Posterior cingulate gyrus (tissue), 11 donors: ENCODE data around the gene ADGRL3.
"Not testable (repeated sequence)": the region's sequence is repeated elsewhere in the genome, so short reads cannot be mapped to it uniquely, and the experiment has no call there.

Experiments
- DNase-seq, 10 donors: peaks; one replicate each; pipeline versions ENCODE4 v3.0.0 to v3.0.0-alpha.2; 2020 to 2021; ENCODE audit warnings: mixed read lengths in 3 of 10
- intact Hi-C: fragments of 100-400 bp; cut with DNase I; formaldehyde crosslinking; loops from one replicate; pipeline ENCODE4 v1.15.1; 2023

Gene ADGRL3

GRCh38 chr4:61919561-61919960, 719.4 kb downstream of the ADGRL3 start:
- intact Hi-C loops, result no loop called here

GRCh38 chr4:61921920-61922319, 721.8 kb downstream of the ADGRL3 start:
- intact Hi-C loops, result no loop called here

More at GRCh38 chr4:61919561-61919960, 719.4 kb downstream of the ADGRL3 start:
- DNase-seq, result no peak

GRCh38 chr4:61922766-61923165, 722.6 kb downstream of the ADGRL3 start:
- DNase-seq, result no peak
- intact Hi-C loops, result no loop called here

More at GRCh38 chr4:61921920-61922319, 721.8 kb downstream of the ADGRL3 start:
- DNase-seq, result no peak

GRCh38 chr4:61923179-61923578, 723.1 kb downstream of the ADGRL3 start:
- intact Hi-C loops, result no loop called here

GRCh38 chr4:61924131-61924530, 724.0 kb downstream of the ADGRL3 start:
- DNase-seq, result no peak
- intact Hi-C loops, result no loop called here

More at GRCh38 chr4:61923179-61923578, 723.1 kb downstream of the ADGRL3 start:
- DNase-seq, result no peak

- intact Hi-C loops, result no loop called here
- no peak for DNase-seq
Measured at GRCh38 chr4:61933527-61933926, 733.4 kb downstream of the ADGRL3 start.

- no peak for DNase-seq
- intact Hi-C loops, result no loop called here
Measured at GRCh38 chr4:61934198-61934597, 734.1 kb downstream of the ADGRL3 start.

- intact Hi-C loops, result no loop called here
- peak in 1 of 10 donors; percentile 68 for DNase-seq
Measured at GRCh38 chr4:61938250-61938846, 738.2 kb downstream of the ADGRL3 start.

GRCh38 chr4:61950625-61951024, 750.5 kb downstream of the ADGRL3 start:
- intact Hi-C loops, result no loop called here
- no peak for DNase-seq

- DNase-seq, result no peak
- intact Hi-C loops, result no loop called here
Measured at GRCh38 chr4:61953386-61953785, 753.3 kb downstream of the ADGRL3 start.

- intact Hi-C loops, result no loop called here
- no peak for DNase-seq
Measured at GRCh38 chr4:61958591-61958990, 758.5 kb downstream of the ADGRL3 start.

- no peak for DNase-seq
- intact Hi-C loops, result no loop called here
Measured at GRCh38 chr4:61959087-61959486, 759.0 kb downstream of the ADGRL3 start.

GRCh38 chr4:61984260-61984909, 784.3 kb downstream of the ADGRL3 start:
- intact Hi-C loops, result no loop called here
- DNase-seq, result no peak

- intact Hi-C loops, result no loop called here
- DNase-seq, result no peak
Measured at GRCh38 chr4:61985426-61985825, 785.3 kb downstream of the ADGRL3 start.

- intact Hi-C loops, DNase-seq: not testable (repeated sequence)
Measured at GRCh38 chr4:61986929-61987328, 786.8 kb downstream of the ADGRL3 start.

- intact Hi-C loops, result no loop called here
- DNase-seq, result no peak
Measured at GRCh38 chr4:61992351-61992750, 792.2 kb downstream of the ADGRL3 start.

- DNase-seq, result no peak
- intact Hi-C loops, result no loop called here
Measured at GRCh38 chr4:61994036-61994435, 793.9 kb downstream of the ADGRL3 start.

- no peak for DNase-seq
- intact Hi-C loops, result no loop called here
Measured at GRCh38 chr4:61995717-61996340, 795.7 kb downstream of the ADGRL3 start.

- no peak for DNase-seq
Measured at GRCh38 chr4:61996943-61997342, 796.8 kb downstream of the ADGRL3 start.

GRCh38 chr4:61997831-61998230, 797.7 kb downstream of the ADGRL3 start:
- intact Hi-C loops, result no loop called here
- no peak for DNase-seq

More at GRCh38 chr4:61996943-61997342, 796.8 kb downstream of the ADGRL3 start:
- intact Hi-C loops, result no loop called here

- no peak for DNase-seq
- intact Hi-C loops, result no loop called here
Measured at GRCh38 chr4:62003695-62004094, 803.6 kb downstream of the ADGRL3 start.

- DNase-seq, result no peak
- intact Hi-C loops, result no loop called here
Measured at GRCh38 chr4:62004881-62005280, 804.8 kb downstream of the ADGRL3 start.
